ENCODE measurements around the gene STARD3. TPM values are rescaled to one million over a fixed set of nuclear protein-coding genes. Genes with fewer than 3 reads are reported as not detected.
"Not testable (repeated sequence)": the region's sequence is repeated elsewhere in the genome, so short reads cannot be mapped to it uniquely, and the experiment has no call there.

The STARD3 gene
- total RNA-seq, 1 donor from 2014 or later = 15.2 TPM

GRCh38 chr17:39695089-39695474 lies 58.1 kb downstream of the STARD3 start:
- no peak for DNase-seq

DNA sequence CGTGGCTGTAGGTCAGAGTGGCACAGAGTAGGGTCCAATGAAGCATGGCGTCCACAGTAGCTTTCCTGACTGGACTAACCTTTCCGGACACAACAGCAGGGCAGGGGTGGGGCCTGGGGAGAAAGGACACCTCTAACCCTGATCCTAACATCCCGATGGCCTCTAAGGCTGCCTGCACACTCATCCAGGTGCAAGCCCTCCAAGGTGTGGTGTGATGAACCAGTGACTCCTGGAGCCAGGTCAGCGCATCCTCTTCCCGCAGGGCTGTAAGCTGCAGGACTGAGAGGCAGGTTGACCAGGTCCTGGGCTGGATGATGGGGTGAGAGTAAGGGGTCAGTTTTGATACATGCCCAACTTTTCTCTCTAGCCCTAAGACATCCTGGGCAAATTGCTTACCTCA lies 59.8 kb downstream of the STARD3 start:
- DNase-seq = no peak

- no peak for DNase-seq
These were observed 61.0 kb downstream of the STARD3 start for GRCh38 chr17:39697961-39698360.

- DNase-seq = not testable (repeated sequence)
These were observed 62.3 kb downstream of the STARD3 start for GRCh38 chr17:39699157-39699817.

DNA sequence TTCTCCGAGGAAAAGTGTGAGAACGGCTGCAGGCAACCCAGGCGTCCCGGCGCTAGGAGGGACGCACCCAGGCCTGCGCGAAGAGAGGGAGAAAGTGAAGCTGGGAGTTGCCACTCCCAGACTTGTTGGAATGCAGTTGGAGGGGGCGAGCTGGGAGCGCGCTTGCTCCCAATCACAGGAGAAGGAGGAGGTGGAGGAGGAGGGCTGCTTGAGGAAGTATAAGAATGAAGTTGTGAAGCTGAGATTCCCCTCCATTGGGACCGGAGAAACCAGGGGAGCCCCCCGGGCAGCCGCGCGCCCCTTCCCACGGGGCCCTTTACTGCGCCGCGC lies 62.8 kb downstream of the STARD3 start, which contains the start of gene ERBB2:
Gene ERBB2, plus strand, starts transcription at position 247 of the 330 bp plus-strand sequence. CDS start 175 bp downstream, outside the sequence.
- DNase-seq = peak; percentile 92

- peak; percentile 88 for DNase-seq
These were observed 63.4 kb downstream of the STARD3 start for GRCh38 chr17:39700148-39700987.

DNA sequence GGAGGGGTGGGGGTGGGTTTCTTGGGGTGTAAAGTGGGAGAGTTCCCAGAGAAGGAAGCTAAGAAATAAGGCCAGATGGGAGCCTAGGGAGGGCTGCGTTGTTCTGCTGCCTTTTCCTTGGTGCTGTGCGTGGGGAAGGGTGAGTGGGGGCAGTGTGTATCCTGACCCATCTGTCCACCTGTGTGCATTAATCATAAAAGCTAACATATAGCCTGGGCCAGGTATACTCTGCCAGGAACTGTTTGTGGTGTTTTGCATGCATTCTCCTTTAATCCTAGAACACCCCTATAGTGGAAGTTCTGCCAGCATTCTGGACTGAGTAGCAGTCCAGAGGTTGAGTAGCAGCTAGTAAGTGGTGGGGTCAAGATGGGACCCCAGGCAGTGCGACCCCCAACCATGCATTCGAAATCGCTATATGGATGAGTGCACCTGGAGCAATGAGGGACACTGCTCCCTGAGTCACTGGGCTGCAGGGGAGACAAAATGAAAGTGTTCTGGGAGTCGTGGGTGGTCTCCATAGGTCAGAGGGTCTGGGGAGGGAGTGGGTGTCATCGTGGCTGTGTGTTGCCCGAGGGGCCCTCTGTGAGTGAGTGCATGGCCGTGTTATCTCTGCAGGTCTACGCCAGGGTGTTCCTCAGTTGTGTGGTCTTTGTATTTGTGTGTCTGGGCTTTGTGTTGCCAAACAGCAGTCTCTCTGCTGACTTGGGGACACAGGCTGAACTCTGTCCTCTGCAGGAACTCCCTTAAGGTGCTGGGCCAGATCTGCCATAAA lies 64.3 kb downstream of the STARD3 start:
- DNase-seq = no peak

- DNase-seq = no peak
These were observed 65.0 kb downstream of the STARD3 start for GRCh38 chr17:39701784-39702422.

DNA sequence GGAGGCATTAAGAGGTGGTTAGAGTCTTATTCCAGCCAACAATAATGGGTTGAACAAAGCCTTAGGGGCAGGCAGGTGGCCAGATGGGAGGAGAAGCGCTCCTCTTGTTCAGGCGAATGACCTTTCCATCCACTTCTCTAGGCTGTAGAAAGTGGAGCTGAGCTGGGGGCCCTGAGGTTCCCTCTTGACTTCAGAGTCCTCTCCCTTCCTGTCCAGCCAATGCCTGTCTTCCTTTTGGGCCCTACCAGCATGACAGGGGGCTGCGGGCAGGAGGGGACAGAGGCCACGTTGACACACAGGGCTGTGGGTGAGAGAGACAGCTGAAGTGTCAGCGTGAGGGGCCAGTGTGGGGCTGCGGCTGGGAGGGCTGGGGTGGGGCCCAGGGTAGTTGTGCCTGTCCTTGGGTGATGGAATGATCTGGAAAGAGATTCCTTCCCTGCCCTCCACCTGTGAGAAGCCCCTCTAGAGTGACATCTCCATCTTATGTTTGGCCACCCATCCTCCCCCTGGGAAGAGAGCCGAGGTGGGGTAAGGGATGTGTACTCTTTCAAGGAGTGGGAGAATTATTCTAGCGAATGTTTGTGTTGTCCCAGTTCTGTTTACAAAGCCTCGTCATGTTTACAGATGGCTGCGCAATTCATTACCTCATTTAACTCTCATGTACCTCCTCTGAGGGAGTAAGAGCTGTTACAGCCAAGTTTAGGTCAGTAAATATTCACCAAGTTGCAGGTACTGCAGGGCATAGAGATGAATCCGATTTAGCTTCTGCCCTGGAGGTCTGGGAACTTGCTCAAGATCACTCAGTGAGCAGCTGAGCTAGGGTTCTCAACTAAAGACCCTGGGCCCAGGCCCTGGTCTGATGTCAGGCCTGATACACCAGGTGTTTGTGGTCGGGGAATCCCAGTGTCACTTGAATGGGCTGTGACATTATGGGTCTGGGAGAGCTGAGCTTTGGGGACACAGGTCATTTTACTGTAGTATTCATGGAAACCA lies 66.3 kb downstream of the STARD3 start:
- peak; percentile 50 for DNase-seq

DNA sequence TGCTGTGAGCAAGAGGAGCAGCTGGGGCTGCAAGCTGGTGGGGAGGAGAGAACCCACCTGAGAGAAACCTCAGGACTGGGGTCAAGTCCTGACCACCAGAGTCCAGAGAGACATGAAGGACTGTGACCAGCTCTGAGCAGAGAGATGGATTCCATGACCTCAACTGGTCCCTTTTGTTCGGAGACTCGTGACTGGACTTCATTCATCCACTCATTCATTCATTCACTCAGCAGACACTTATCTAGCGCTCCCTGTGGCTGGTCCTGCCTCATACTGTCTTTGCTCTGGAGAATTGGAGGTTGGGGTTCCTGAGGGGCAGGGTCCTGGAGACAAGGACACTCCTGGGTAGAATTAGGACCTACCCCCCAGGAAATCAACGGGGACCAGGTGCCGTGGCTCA lies 67.0 kb downstream of the STARD3 start:
- no peak for DNase-seq

DNA sequence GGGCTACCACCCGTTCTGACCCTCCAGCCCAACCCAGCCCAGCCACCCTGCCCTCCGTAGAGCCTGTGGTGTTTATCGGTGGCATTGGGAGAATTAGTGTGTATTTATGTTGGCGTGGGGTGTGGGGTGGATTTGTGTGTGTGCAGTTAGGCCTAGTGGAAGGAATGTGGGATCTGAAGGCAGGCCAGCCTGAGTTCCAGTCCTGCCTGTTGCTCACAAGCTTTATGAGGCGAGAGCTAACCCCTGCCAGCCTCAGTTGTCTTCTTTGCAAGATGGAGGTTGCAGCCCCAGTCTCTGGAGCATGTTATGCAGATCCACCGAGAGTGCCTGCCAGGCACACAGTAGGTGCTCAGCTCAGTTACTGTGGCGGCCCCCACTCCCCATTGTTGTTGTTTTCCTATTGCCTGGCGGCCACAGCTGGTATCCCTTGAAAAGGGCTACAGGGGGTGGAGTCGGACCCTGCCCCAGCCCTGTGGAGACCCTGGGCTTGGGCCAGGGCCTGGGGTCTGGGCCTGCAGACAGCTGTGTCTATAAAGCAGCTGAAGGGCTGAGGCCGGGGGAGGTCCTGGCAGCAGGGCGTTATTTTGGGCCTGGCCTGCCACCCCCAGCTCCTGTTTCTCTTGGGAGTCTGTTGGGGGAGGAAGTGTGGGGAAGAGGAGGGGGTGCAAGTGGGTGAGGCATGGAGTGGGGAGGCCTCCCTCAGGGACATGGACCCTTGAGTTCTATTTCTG lies 68.0 kb downstream of the STARD3 start:
- peak; percentile 74 for DNase-seq

- peak; percentile 41 for DNase-seq
These were observed 68.9 kb downstream of the STARD3 start for GRCh38 chr17:39705786-39706348.

- DNase-seq = no peak
These were observed 69.4 kb downstream of the STARD3 start for GRCh38 chr17:39706383-39706782.

GRCh38 chr17:39706921-39707337 lies 70.0 kb downstream of the STARD3 start:
- no peak for DNase-seq

DNA sequence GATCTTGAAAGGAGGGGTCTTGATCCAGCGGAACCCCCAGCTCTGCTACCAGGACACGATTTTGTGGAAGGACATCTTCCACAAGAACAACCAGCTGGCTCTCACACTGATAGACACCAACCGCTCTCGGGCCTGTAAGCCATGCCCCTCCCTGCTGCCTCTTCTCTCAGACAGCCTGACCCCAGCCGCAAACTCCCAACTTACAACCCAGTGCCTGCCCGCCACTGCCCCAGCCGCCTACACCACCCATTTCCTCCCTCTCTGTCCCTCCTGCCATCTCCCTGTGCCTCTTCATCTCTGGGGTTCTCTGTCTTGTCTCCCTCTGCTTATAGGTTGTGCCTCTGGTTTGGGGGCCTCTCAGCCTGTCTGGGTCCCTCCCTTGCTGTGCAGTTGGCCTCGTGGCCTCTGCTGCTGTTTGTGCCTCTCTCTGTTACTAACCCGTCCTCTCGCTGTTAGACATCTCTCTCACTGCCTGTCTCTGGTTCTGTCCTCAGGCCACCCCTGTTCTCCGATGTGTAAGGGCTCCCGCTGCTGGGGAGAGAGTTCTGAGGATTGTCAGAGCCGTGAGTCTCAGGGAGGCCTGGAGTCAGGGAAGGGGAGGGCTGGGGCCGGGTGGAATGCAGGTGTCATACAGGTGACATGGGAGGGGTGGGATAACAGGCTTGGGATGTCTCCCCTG lies 72.5 kb downstream of the STARD3 start:
- DNase-seq = no peak

- no peak for DNase-seq
These were observed 73.3 kb downstream of the STARD3 start for GRCh38 chr17:39709998-39710964.

DNA sequence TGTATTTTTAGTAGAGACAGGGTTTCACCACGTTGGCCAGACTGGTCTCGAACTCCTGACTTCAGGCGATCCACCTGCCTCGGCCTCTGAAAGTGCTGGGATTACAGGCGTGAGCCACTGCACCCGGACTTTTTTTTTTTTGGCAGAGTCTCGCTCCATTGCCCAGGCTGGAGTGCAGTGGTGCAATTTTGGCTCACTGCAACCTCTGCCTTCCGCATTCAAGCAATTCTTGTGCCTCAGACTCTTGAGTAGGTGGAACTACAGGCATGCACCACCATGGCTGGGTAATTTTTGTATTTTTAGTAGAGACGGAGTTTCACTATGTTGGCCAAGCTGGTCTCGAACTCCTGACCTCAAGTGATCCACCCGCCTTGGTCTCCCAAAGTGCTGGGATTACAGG lies 74.1 kb downstream of the STARD3 start:
- not testable (repeated sequence) for DNase-seq

DNA sequence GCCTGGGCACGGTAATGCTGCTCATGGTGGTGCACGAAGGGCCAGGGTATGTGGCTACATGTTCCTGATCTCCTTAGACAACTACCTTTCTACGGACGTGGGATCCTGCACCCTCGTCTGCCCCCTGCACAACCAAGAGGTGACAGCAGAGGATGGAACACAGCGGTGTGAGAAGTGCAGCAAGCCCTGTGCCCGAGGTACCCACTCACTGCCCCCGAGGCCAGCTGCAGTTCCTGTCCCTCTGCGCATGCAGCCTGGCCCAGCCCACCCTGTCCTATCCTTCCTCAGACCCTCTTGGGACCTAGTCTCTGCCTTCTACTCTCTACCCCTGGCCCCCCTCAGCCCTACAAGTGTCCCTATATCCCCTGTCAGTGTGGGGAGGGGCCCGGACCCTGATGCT lies 74.9 kb downstream of the STARD3 start:
- no peak for DNase-seq

All from tongue (tissue), 2 donors.